GM18951 (cell line): ENCODE results near the gene PARK7.
A peak's percentile ranks its signal among the peaks of the same experiment; 100 is the strongest.

Experiments used
- POLR2A ChIP-seq: IDR thresholded peaks from 4 replicates; pipeline ENCODE4 v1.6.1; 2011; ENCODE audit warnings: mild to moderate bottlenecking; ENCODE audit not compliant: insufficient read length, insufficient read depth; ENCODE audit errors: extremely low read depth
- in situ Hi-C: fragments of 300-500 bp; cut with MboI; formaldehyde crosslinking; loops from one replicate; pipeline ENCODE4 v1.12.0; 2022; ENCODE audit warnings: low sequenced_read_pairs, mixed read lengths, inconsistent platforms; ENCODE audit not compliant: unreplicated experiment

The PARK7 gene

GRCh38 chr1:8022395-8023286 lies 61.1 kb downstream of the PARK7 start:
- in situ Hi-C loops: loop anchor here (25.0 kb wide), 1 partner anchor 815 kb away; no protein-coding TSS in a partner anchor

DNA sequence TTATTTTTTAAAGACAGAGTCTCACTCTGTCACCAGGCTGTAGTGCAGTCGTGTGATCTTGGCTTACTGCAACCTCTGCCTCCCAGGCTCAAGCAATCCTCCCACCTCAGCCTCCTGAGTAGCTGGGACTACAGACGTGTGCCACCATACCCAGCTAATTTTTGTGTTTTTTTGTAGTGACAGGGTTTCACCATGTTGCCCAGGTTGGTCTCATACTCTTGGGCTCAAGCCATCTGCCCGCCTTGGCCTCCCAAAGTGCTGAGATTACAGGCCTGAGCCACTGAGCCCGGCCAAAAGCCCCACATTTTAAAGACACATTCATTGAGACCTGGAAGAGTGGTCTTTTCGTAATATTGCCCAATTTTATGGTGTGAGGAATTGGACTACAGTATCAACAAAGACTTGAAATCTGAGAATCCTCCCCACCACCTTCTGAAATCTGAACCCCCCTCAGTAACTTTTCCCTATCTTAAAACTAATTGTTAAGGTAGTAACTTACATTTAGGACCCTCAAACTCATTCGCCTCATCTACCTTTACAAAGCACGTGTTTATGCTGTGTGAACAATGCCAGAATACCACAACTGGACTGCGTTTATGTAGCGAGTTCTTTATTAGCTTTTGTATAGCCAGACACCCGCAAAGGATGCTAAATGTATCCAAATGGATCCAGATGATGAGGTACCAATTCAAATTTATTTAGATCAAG lies 61.9 kb downstream of the PARK7 start:
- in situ Hi-C loops: loop anchor here (25.0 kb wide), 1 partner anchor 814 kb away; no protein-coding TSS in a partner anchor

More at GRCh38 chr1:8022395-8023286, 61.1 kb downstream of the PARK7 start:
- TF ChIP-seq POLR2A: no peak

DNA sequence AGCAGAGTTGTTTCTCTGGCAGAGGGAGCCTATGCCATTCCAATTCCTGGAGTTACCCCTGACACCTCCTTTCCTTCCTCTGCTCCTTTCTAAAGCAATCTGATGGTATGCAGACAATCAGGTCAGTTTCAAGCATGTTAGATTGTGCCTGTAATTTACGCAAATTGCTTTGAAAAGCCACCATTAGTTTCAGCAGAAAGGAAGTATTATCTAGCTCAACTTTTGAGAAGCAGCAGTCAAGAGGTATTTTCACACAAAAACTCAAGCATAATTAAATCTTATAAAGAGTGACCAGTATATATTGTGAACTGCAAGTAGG lies 62.4 kb downstream of the PARK7 start:
- TF ChIP-seq POLR2A: no peak
- in situ Hi-C loops: loop anchor here (25.0 kb wide), 1 partner anchor 813 kb away; no protein-coding TSS in a partner anchor

More for the DNA sequence above, 61.9 kb downstream of the PARK7 start:
- TF ChIP-seq POLR2A: no peak

DNA sequence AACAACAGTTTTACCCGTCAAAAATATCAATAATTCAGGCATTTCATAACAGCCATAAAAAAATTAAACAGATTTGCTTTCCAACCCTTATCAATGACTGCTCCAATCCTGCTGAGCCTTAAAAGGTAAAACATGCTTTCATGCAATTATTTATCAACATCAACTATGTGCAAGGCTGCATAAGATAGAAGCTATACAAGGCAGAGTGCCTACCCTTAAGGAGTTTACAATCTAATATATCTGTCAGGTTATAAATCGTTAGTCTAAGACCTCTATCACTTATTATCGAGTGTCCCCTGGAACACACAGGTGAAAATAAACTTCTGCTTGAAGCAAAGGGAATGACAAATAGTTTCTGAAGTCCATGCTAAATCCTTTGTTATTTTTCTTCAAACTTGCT lies 62.8 kb downstream of the PARK7 start:
- TF ChIP-seq POLR2A: no peak
- in situ Hi-C loops: loop anchor here (25.0 kb wide), 1 partner anchor 813 kb away; no protein-coding TSS in a partner anchor

GRCh38 chr1:8025061-8025670 lies 63.7 kb downstream of the PARK7 start:
- in situ Hi-C loops: no loop called here
- TF ChIP-seq POLR2A: no peak

GRCh38 chr1:8025671-8026144 lies 64.2 kb downstream of the PARK7 start:
- no peak for TF ChIP-seq POLR2A
- in situ Hi-C loops: no loop called here

- peak; percentile 91 for TF ChIP-seq POLR2A
- in situ Hi-C loops: no loop called here
Observed at GRCh38 chr1:8026153-8026975, 64.9 kb downstream of the PARK7 start, which contains the start of gene ERRFI1. Gene ERRFI1, minus strand, starts transcription at chr1:8026309. Its CDS starts 10,690 bp downstream, at chr1:8015619.

DNA sequence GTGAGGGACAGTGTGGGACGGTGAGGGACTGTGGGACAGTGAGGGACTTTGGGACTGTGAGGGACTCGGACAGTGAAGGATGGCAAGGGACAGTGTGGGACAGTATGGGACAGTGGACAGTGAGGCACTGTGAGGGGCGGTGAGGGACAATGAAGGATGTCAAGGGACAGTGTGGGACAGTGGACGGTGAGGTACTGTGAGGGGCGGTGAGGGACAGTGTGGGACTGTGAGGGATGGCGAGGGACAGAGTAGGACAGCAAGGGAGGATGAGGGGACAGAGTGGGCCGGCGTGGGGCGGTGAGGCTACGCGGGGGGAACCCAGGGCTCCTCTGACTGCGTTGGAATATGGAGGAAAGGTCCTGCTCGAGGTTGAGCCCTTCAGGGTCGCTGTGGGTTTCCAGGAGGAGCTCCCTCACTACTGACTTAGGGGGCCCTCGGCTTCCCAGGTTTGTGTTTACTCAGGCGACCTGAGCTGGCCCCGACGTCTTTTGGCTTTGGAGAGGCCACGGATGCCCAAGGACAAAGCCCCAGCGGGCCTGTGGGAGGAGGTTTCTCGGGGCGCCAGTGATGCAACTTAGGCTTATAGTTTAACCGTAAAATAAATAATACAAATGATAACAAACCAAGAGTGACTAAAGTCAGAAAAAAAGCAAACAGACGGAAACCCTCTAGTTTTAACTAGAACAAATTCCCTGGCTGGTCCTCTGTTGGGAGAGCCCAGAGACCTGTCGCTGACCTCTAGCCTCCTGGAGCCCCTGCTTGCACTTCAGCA lies 65.7 kb downstream of the PARK7 start:
- in situ Hi-C loops: no loop called here
- TF ChIP-seq POLR2A: no peak

DNA sequence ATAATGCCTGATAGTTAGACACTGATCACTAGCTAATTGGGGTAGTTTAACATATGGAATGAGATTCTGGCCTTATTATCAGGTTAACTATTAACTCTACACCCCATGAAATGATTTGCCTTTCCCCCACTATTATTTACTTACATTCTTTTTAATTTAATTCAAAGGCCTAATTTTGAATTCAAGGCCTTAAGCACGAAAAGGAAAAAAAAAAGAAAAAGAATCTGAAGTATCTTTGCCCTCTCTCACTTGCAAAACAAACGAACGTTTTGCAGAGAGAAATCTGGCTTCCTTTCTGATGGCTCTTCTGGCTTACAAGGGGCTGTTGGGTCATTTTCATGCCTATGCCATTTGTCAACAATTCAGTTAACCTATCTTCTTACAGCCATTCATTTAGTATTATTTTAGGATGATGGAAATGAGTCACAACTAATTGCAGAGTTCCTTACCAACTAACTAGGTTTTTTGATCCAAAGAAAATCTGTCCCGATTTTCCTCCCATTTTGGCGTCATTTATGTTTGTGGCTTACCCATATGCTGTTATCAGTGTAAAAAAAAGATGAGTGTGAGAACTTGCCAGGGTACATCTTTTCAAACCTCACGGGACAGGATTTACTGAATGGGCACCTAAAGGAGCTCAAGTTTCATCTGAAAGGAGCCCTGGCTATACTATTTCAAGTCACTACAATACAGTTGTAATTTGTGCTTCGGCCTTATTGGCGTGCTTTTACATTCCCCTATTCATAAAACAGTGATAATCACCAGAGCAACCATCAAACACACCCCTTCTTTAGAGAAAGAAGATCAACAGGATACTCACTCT lies 66.4 kb downstream of the PARK7 start:
- in situ Hi-C loops: no loop called here

GRCh38 chr1:8028571-8028910 lies 67.0 kb downstream of the PARK7 start:
- no peak for TF ChIP-seq POLR2A
- in situ Hi-C loops: no loop called here

More for the DNA sequence above, 66.4 kb downstream of the PARK7 start:
- TF ChIP-seq POLR2A: no peak
